AG09319 (cell line): ENCODE results near the gene BCL2L15.

Experiments
- DNase-seq: peaks from one replicate; pipeline ENCODE4 v3.0.0-alpha.2; 2010; ENCODE audit warnings: low read depth; ENCODE audit errors: extremely low read depth
- CTCF ChIP-seq: IDR thresholded peaks from 2 replicates; pipeline ENCODE4 v1.5.1; 2011; ENCODE audit warnings: low read depth, mild to moderate bottlenecking, inconsistent platforms, low read length, moderate library complexity

The BCL2L15 gene

GRCh38 chr1:113918243-113918642 is 30.9 kb upstream of the BCL2L15 start:
- no peak for TF ChIP-seq CTCF
- no peak for DNase-seq

- no peak for DNase-seq
- no peak for TF ChIP-seq CTCF
Measured at GRCh38 chr1:113917400-113918082, 30.2 kb upstream of the BCL2L15 start.

- no peak for DNase-seq
Measured at GRCh38 chr1:113916974-113917373, 29.6 kb upstream of the BCL2L15 start.

GRCh38 chr1:113913887-113914664 is 26.7 kb upstream of the BCL2L15 start:
- no peak for DNase-seq
- no peak for TF ChIP-seq CTCF

More at GRCh38 chr1:113916974-113917373, 29.6 kb upstream of the BCL2L15 start:
- TF ChIP-seq CTCF = no peak

- DNase-seq = no peak
- TF ChIP-seq CTCF = no peak
Measured at GRCh38 chr1:113913312-113913668, 25.9 kb upstream of the BCL2L15 start.

GRCh38 chr1:113912594-113913311 is 25.4 kb upstream of the BCL2L15 start:
- TF ChIP-seq CTCF = no peak
- peak; percentile 47 for DNase-seq

- no peak for DNase-seq
- TF ChIP-seq CTCF = no peak
Measured at GRCh38 chr1:113905435-113905861, 18.1 kb upstream of the BCL2L15 start.
